GM12864 (cell line): Measurements from ENCODE around the gene TAX1BP1.
"Not testable (repeated sequence)": the region's sequence is repeated elsewhere in the genome, so short reads cannot be mapped to it uniquely, and the experiment has no call there.

ENCODE experiments used
- DNase-seq: peaks from one replicate; pipeline ENCODE4 v3.0.0-alpha.2; 2011; ENCODE audit warnings: low read depth
- H3K4me3 ChIP-seq: 2 replicates; pipeline ENCODE4 v1.5.1; 2011; ENCODE audit warnings: mild to moderate bottlenecking, low read depth, low read length, control low read depth
- TF ChIP-seq, protein P1 (sequence below): IDR thresholded peaks from 2 replicates; pipeline ENCODE4 v1.5.1; 2011; ENCODE audit warnings: low read depth, mild to moderate bottlenecking, moderate library complexity, low read length, control low read depth, inconsistent platforms; ENCODE audit errors: missing control alignments

Gene TAX1BP1

DNA sequence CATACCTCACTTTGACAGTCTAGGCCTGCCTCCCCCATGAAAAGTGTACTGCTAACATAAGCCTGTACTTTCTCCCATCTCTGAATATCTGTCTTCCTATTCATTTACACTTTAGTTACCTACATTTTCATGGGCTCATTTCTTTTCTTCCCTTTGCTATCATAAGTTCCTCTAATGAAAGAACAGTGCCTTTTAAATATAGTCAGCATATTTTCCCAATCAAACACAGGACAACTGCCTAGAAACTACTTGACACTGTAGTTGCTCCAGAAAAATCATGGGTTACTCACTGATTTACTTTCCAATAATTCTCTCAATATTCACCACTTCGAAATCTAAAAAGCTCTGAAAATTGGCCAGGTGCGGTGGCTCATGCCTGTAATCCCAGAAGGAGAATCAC, 2.8 kb upstream of the TAX1BP1 start:
- TF ChIP-seq, protein P1, sequence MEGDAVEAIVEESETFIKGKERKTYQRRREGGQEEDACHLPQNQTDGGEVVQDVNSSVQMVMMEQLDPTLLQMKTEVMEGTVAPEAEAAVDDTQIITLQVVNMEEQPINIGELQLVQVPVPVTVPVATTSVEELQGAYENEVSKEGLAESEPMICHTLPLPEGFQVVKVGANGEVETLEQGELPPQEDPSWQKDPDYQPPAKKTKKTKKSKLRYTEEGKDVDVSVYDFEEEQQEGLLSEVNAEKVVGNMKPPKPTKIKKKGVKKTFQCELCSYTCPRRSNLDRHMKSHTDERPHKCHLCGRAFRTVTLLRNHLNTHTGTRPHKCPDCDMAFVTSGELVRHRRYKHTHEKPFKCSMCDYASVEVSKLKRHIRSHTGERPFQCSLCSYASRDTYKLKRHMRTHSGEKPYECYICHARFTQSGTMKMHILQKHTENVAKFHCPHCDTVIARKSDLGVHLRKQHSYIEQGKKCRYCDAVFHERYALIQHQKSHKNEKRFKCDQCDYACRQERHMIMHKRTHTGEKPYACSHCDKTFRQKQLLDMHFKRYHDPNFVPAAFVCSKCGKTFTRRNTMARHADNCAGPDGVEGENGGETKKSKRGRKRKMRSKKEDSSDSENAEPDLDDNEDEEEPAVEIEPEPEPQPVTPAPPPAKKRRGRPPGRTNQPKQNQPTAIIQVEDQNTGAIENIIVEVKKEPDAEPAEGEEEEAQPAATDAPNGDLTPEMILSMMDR = no peak
- H3K4me3 ChIP-seq = no peak overlapping the region
- no peak for DNase-seq

DNA sequence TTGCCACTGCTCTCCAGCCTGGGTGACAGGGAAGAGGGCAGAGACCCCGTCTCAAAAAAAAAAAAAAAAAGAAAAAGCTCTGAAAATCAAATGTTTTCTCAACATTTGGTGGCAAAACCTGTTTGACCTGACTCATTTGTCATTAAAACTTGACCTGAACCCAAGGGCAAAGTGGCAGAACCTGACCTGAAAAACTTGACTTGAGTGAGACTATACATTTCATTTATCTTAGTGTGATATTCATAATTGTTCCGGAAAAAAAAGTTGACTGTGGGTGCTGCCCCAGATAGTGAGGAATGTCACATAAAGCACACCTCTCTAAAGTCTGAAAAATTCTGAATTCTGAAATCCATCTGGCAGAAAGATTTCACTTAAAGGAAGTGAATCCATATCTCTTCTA, 2.3 kb upstream of the TAX1BP1 start:
- TF ChIP-seq, protein P1 = no peak
- no peak for DNase-seq
- H3K4me3 ChIP-seq = no peak overlapping the region

GRCh38 chr7:27739301-27739908, 557 bp upstream of the TAX1BP1 start:
- DNase-seq = no peak
- peak overlapping the region; percentile 88 for H3K4me3 ChIP-seq
- TF ChIP-seq, protein P1 = no peak

DNA sequence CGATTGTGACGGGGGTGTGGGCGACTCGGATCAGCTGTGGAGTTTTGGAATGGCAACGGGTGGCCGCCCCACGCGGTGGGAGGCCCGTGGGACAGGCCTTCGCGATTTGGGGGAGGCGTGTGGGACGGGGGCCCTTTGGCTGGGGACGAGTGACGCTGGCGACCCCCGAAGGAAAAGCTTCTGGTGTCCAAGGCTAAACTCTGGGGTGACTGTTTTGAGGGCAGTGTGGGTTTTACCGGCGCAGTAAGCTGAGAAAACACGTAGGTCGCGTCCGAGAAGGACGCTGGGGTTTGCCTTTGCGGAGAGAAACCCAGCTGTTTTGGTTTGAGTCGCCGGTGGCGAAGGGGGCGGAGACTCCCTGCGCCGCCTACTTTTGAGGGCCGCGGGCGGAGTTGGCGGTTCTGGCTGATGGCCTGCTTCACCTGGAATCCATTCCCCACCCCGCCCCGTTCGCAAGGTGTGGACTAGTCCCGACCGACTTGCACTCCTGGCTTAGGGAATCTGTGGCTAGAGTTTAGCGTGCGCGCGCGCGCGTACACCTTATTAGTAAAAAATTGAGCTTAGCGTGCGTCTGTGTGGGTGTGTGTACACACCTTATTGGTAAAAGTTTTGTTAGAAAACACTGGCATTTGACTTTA, 606 bp downstream of the TAX1BP1 start:
- TF ChIP-seq, protein P1 = no peak
- peak overlapping the region; percentile 88 for H3K4me3 ChIP-seq
- DNase-seq = peak; percentile 50

DNA sequence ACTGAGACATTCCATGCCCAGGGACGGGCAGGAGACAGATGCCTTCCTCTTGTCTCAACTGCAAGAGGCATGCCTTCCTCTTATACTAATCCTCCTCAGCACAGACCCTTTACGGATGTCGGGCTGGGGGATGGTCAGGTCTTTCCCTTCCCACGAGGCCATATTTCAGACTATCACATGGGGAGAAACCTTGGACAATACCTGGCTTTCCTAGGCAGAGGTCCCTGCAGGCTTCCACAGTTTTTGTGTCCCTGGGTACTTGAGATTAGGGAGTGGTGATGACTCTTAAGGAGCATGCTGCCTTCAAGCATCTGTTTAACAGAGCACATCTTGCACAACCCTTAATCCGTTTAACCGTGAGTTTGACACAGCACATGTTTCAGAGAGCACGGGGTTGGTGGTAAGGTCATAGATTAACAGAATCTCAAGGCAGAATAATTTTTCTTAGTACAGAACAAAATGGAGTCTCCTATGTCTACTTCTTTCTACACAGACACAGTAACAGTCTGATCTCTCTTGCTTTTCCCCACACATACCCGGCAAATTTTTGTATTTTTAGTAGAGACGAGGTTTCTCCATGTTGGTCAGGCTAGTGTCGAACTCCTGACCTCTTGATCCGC, 2.2 kb downstream of the TAX1BP1 start:
- DNase-seq, H3K4me3 ChIP-seq: not testable (repeated sequence)

DNA sequence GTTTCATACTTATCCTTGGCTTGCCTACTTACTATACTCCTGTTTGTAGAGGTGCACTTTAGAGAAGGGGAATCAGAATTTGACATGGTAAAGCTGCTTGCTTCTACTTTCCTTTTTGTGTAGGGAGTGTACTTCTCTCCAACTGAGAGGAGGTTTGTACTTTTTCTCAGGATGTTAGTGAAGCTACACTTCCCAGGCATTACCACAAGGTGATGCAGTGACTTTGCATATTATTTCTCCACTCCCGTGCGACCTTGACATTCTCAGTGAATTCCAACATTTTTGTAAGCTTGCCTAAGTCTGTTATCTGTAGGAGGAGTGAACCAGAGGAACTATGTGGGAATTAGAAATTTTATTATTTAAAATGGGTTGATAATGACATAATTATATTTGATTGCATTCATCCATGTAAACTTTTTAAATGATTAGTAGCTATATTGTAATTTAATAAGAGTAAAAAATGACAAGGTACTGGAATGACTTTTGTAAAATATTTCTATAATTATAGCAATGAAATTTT, 5.2 kb downstream of the TAX1BP1 start:
- TF ChIP-seq, protein P1 = peak; percentile 57
- H3K4me3 ChIP-seq = no peak overlapping the region
- no peak for DNase-seq

GRCh38 chr7:27746486-27746885, 6.5 kb downstream of the TAX1BP1 start:
- no peak overlapping the region for H3K4me3 ChIP-seq
- no peak for DNase-seq
- TF ChIP-seq, protein P1 = no peak
